Muscle of leg (tissue), 11 donors: Measurements from ENCODE around the gene CYSLTR2. TPM values are rescaled to one million over a fixed set of nuclear protein-coding genes. Genes with fewer than 3 reads are reported as not detected.

ENCODE experiments used
- DNase-seq: peaks from one replicate; pipeline ENCODE4 v3.0.0; 2013
- H3K27ac ChIP-seq: one replicate; pipeline ENCODE4 v1.5.1; 2013; ENCODE audit warnings: mild to moderate bottlenecking, low read length, control low read depth
- H3K27me3 ChIP-seq: one replicate; pipeline ENCODE4 v1.6.1; 2013; ENCODE audit warnings: low read length; ENCODE audit not compliant: control insufficient read depth, insufficient read depth
- H3K36me3 ChIP-seq: one replicate; pipeline ENCODE4 v1.6.1; 2013; ENCODE audit warnings: low read length; ENCODE audit not compliant: control insufficient read depth, insufficient read depth
- H3K4me1 ChIP-seq: one replicate; pipeline ENCODE4 v1.6.1; 2013; ENCODE audit warnings: low read length; ENCODE audit not compliant: control insufficient read depth, insufficient read depth
- H3K4me3 ChIP-seq: one replicate; pipeline ENCODE4 v1.5.1; 2013; ENCODE audit warnings: low read length, control low read depth
- H3K9me3 ChIP-seq: replicated peaks from 2 replicates; pipeline ENCODE4 v1.6.1; 2013; ENCODE audit warnings: low read depth, low read length; ENCODE audit not compliant: control insufficient read depth
- WGBS: methylation state at CpG from one replicate; pipeline ENCODE4 v1.1.5; 2013; ENCODE audit warnings: missing lambda C conversion rate; ENCODE audit not compliant: insufficient coverage; 5-methylcytosine and 5-hydroxymethylcytosine counted together
- polyA plus RNA-seq, 8 donors: library from polyadenylated mRNA; unstranded; fragments of 120-200 nt; gene quantifications; one replicate each; pipeline versions ENCODE4 v1.2.1 to v1.2.3, GENCODE V29; 2013; ENCODE audit warnings: inconsistent platforms in 1 of 8, low replicate concordance in 1 of 8; ENCODE audit not compliant: insufficient read length in 8 of 8, insufficient read depth in 1 of 8
- total RNA-seq: library from RNA; stranded (reverse); fragments of 120-200 nt; gene quantifications from one replicate; pipeline ENCODE4 v1.2.4, GENCODE V29; 2013

The CYSLTR2 gene
- total and polyA plus RNA-seq, 9 donors, result 0.09 to 0.74 (median 0.18) TPM

GRCh38 chr13:48643159-48643558 lies 10.6 kb upstream of the CYSLTR2 start:
- Histone ChIP-seq H3K27me3 (no peaks in the 10 kb centered on the region), H3K9me3 (no peaks in the 10 kb centered on the region), H3K27ac (no peak overlapping the region), H3K4me1 (no peaks in the 10 kb centered on the region), H3K4me3 (no peak overlapping the region), H3K36me3 (no peaks in the 10 kb centered on the region)
- no peak for DNase-seq
- no CpG with 5 or more reads among the region's 1 CpG for WGBS

DNA sequence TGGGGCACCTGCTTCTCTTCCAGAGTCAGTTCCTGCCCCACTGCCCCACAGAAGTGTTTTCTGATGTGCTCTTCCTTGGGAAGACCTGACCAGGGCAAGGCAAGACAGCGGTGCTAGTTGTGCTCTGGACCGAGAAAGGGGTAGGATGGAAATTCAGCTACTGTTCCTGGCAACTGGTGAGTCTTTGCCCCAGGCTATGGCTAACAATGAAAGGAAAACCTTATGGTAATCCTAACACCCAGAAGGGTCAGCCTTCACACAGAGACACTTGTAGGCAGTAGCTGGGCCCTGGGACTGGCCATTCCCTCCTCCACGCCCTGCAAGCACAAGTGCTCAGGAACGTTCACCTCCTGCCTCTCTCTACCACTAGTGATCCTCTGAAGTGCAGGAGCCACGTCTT lies 9.6 kb upstream of the CYSLTR2 start:
- 95% methylated on average over 3 of the region's 5 CpGs for WGBS
- Histone ChIP-seq H3K27me3 (no peaks in the 10 kb centered on the region), H3K4me1 (no peaks in the 10 kb centered on the region), H3K4me3 (no peak overlapping the region), H3K36me3 (no peaks in the 10 kb centered on the region), H3K9me3 (no peaks in the 10 kb centered on the region), H3K27ac (no peak overlapping the region)
- no peak for DNase-seq

- no peak for DNase-seq
These were observed 8.8 kb upstream of the CYSLTR2 start for GRCh38 chr13:48644951-48645350.

DNA sequence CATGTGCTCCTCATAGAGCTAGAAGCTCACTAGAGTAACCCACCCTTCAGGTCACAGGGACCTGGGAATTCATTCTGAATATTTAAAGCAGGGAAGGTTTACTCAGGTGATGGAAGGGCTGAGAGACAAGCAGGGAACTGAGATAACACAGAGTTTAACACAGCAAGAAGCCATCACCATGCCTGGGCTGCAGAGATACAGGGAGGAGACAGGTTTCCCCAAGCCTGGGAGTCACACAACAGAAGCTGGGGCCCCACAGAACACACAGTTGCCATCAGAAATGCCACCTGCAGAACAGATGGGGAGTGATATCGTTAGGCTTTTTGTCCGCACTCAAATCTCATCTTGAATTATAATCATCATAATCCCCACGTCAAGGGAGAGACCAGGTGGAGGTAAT lies 7.9 kb upstream of the CYSLTR2 start:
- Histone ChIP-seq H3K4me3 (no peak overlapping the region), H3K36me3 (no peaks in the 10 kb centered on the region), H3K4me1 (no peaks in the 10 kb centered on the region), H3K9me3 (no peaks in the 10 kb centered on the region), H3K27ac (no peak overlapping the region), H3K27me3 (no peaks in the 10 kb centered on the region)
- no peak for DNase-seq
- WGBS, result no CpG with 5 or more reads among the region's 3 CpGs

More at GRCh38 chr13:48644951-48645350, 8.8 kb upstream of the CYSLTR2 start:
- H3K4me3 ChIP-seq, result no peak overlapping the region
- H3K27me3 ChIP-seq, result no peaks in the 10 kb centered on the region
- no peaks in the 10 kb centered on the region for H3K36me3 ChIP-seq
- no peaks in the 10 kb centered on the region for H3K9me3 ChIP-seq
- H3K4me1 ChIP-seq, result no peaks in the 10 kb centered on the region
- no peak overlapping the region for H3K27ac ChIP-seq

- WGBS, result no CpG with 5 or more reads among the region's 3 CpGs
- Histone ChIP-seq H3K4me3 (no peak overlapping the region), H3K9me3 (no peaks in the 10 kb centered on the region), H3K27ac (no peak overlapping the region), H3K36me3 (no peaks in the 10 kb centered on the region), H3K4me1 (no peaks in the 10 kb centered on the region), H3K27me3 (no peaks in the 10 kb centered on the region)
- no peak for DNase-seq
These were observed 6.9 kb upstream of the CYSLTR2 start for GRCh38 chr13:48646791-48647190.

DNA sequence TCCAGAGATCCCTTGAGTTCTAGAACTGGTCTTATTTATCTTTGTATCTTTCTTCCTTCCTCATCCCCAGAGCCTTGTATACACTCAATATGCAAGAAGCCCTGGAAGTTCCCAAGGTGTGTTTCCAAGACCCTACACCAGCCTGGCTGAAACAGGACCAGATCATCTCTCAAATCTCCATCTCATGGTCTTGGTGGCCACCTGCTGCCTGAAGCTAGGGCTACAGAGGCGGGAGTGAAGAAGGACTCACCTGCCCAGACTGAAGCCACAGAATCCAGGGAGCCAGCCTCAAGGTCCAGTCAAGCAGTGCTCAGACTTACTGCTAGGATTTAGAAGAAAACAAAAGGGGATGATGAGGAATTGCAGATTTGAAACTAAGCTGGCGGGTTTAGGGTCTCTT lies 6.1 kb upstream of the CYSLTR2 start:
- Histone ChIP-seq H3K36me3 (no peaks in the 10 kb centered on the region), H3K27ac (no peak overlapping the region), H3K9me3 (no peaks in the 10 kb centered on the region), H3K4me3 (no peak overlapping the region), H3K27me3 (no peaks in the 10 kb centered on the region), H3K4me1 (no peaks in the 10 kb centered on the region)
- WGBS, result 100% methylated on average over 2 of the region's 2 CpGs
- DNase-seq, result no peak

GRCh38 chr13:48648446-48648845 lies 5.3 kb upstream of the CYSLTR2 start:
- H3K27me3 ChIP-seq, result no peaks in the 10 kb centered on the region
- DNase-seq, result peak; percentile 17
- no peaks in the 10 kb centered on the region for H3K9me3 ChIP-seq
- H3K4me3 ChIP-seq, result no peak overlapping the region
- no peak overlapping the region for H3K27ac ChIP-seq
- peaks cover 4% of the 10 kb centered on the region for H3K4me1 ChIP-seq
- no peaks in the 10 kb centered on the region for H3K36me3 ChIP-seq
- WGBS, result 69% methylated on average over 2 of the region's 2 CpGs

GRCh38 chr13:48652851-48653471 lies 768 bp upstream of the CYSLTR2 start:
- H3K4me1 ChIP-seq, result peaks cover 4% of the 10 kb centered on the region
- WGBS, result 31% methylated on average over 3 of the region's 3 CpGs
- no peak overlapping the region for H3K27ac ChIP-seq
- H3K36me3 ChIP-seq, result no peaks in the 10 kb centered on the region
- DNase-seq, result no peak
- H3K27me3 ChIP-seq, result no peaks in the 10 kb centered on the region
- no peaks in the 10 kb centered on the region for H3K9me3 ChIP-seq
- no peak overlapping the region for H3K4me3 ChIP-seq

DNA sequence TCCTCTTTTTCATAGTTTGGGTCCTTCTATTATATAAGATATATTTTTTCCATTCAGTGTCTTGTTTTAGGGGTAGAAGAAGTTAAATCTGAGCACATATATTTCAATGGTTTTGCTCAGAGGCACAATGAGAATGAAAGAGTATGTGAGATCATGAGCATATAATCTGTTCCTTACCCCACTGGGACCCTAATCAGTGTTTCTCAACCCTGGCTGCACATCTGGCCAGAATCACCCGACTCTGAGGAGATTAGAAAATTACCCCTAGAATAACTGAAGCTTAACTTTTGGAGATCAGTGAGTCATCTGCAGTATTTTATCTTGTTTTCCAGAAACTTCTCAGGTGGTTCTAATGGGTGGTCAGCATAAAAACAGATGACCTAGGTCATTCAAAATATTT lies 782 bp downstream of the CYSLTR2 start:
- H3K27ac ChIP-seq, result no peak overlapping the region
- no CpG with 5 or more reads among the region's 1 CpG for WGBS
- H3K4me3 ChIP-seq, result no peak overlapping the region

GRCh38 chr13:48655291-48655690 lies 1.6 kb downstream of the CYSLTR2 start:
- Histone ChIP-seq H3K4me3 (no peak overlapping the region), H3K27ac (no peak overlapping the region), H3K27me3 (no peaks in the 10 kb centered on the region), H3K9me3 (no peaks in the 10 kb centered on the region), H3K4me1 (peaks cover 4% of the 10 kb centered on the region), H3K36me3 (no peaks in the 10 kb centered on the region)
- WGBS, result 67% methylated on average over 1 of the region's 4 CpGs
- no peak for DNase-seq

More for the DNA sequence above, 782 bp downstream of the CYSLTR2 start:
- H3K27me3 ChIP-seq, result no peaks in the 10 kb centered on the region
- no peaks in the 10 kb centered on the region for H3K36me3 ChIP-seq
- DNase-seq, result no peak
- peaks cover 4% of the 10 kb centered on the region for H3K4me1 ChIP-seq
- no peaks in the 10 kb centered on the region for H3K9me3 ChIP-seq

GRCh38 chr13:48656608-48657007 lies 2.9 kb downstream of the CYSLTR2 start:
- Histone ChIP-seq H3K4me3 (no peak overlapping the region), H3K27me3 (no peaks in the 10 kb centered on the region), H3K27ac (no peak overlapping the region), H3K36me3 (no peaks in the 10 kb centered on the region), H3K9me3 (no peaks in the 10 kb centered on the region), H3K4me1 (peaks cover 4% of the 10 kb centered on the region)
- no peak for DNase-seq
- WGBS, result 75% methylated on average over 1 of the region's 3 CpGs
